GM21529 (cell line): ENCODE data around the gene PFKFB1.

Experiments
- ATAC-seq: cut with Tn5 transposase; IDR thresholded peaks from one replicate; pipeline ENCODE4 v1.9.1; 2021; ENCODE audit not compliant: unreplicated experiment

Gene PFKFB1

DNA sequence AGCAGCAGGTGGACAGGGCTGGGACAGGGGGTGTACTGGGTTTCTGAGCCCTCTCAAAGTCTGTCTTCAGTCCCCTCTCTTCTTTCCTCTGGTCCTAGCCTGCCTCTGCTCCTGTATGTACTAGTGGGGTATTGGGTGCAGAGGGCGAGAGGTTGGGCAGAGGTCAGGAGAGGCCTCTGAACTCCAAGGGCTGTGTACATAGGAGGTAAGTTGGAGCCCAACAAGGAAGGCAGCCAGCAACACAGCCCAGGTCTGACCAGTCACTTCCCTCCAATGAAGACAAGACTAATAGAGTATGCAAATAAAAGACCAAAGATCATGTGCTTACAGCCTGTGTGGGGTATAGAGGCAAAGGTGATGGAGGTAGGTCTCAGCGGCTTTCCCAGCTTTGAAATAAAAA lies at the start of gene PFKFB1:
PFKFB1 (minus strand) TSS at position 90 of the 400 bp plus-strand sequence. CDS start 181 bp downstream, outside the sequence.
- ATAC-seq: no peak

DNA sequence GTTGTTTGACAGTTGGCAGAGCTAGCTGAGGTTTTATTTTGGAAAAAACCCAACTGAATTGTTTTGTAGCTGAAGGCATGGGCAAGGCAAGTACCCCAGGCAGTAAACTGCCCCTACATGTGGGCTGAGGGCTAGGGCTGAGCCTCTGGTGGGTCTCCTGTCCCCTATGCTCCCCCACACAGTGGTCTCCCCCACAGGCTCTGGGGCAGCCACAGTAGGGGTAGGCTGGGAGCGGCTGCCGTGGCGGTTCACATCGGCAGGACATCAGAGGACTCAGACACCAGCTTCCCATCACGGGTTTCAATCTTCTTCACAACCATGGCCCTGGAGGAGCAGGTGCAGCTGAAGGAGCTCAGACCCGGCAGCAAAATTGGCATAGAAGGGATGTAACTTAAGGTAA lies 47.5 kb upstream of the PFKFB1 start:
- no peak for ATAC-seq

- no peak for ATAC-seq
These were observed 45.5 kb upstream of the PFKFB1 start for GRCh38 chrX:55039471-55039870.

- ATAC-seq: no peak
These were observed 39.4 kb upstream of the PFKFB1 start for GRCh38 chrX:55033429-55033828.

- no peak for ATAC-seq
These were observed 36.5 kb upstream of the PFKFB1 start, which contains the start of gene ALAS2 for GRCh38 chrX:55030271-55031205. TSS of gene ALAS2 (minus strand) at chrX:55030977. CDS start at chrX:55026000, 4,977 bp downstream.

- ATAC-seq: no peak
These were observed 35.3 kb upstream of the PFKFB1 start for GRCh38 chrX:55029291-55029690.

GRCh38 chrX:55028611-55029010 lies 34.6 kb upstream of the PFKFB1 start:
- no peak for ATAC-seq

GRCh38 chrX:55028040-55028439 lies 34.1 kb upstream of the PFKFB1 start:
- ATAC-seq: no peak

GRCh38 chrX:55026840-55027239 lies 32.9 kb upstream of the PFKFB1 start:
- ATAC-seq: no peak

GRCh38 chrX:55026143-55026542 lies 32.2 kb upstream of the PFKFB1 start:
- no peak for ATAC-seq

- ATAC-seq: no peak
These were observed 20.9 kb upstream of the PFKFB1 start for GRCh38 chrX:55014897-55015299.

DNA sequence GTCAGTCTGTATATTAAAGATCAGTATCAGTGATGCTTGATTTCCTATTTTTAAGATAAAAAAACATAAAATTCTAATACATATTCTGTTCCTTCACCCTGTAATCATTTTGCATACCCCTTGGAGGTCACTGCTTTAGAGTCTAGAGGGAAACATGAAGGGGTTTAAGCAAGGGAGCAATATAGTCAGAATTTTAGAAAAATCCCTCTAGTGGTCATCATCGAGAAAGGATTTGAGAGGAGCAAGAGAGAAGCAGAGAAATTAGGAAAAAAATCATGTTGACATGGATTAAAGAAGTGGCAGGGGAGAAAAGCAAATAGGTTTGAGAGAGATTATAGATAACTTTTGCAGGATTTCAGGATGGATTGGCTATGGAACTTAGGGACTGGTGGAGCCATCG lies 17.3 kb upstream of the PFKFB1 start:
- no peak for ATAC-seq

- peak; percentile 44 for ATAC-seq
These were observed 14.8 kb upstream of the PFKFB1 start for GRCh38 chrX:55008571-55009358.

DNA sequence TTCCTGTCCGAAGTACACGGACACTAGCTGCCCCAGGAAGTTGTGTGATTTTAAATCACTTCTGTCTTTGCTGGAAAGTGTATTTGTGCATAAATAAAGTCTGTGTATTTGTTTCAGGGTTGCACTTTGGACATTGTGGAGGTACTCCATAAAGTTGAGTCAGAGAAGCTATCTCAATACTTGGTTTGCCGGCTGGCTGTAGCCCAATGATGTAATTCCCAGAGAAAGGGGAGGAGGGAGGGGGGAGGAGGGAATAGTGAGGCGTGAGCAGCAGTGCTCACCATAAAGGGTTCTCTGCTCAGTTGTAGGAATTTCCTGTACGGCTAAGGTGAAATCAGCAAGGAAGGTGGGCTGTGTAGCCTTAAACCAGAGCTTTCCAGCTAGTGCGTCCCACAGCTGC lies 13.7 kb upstream of the PFKFB1 start:
- no peak for ATAC-seq

- no peak for ATAC-seq
These were observed 13.0 kb upstream of the PFKFB1 start for GRCh38 chrX:55006827-55007621.

GRCh38 chrX:55005256-55005655 lies 11.3 kb upstream of the PFKFB1 start:
- no peak for ATAC-seq

GRCh38 chrX:55004231-55004630 lies 10.2 kb upstream of the PFKFB1 start:
- ATAC-seq: no peak

GRCh38 chrX:54999717-55000598 lies 6.0 kb upstream of the PFKFB1 start, which contains the start of gene APEX2:
TSS of gene APEX2 (plus strand) at chrX:55000363. CDS start at chrX:55000423, 60 bp downstream.
- peak; percentile 93 for ATAC-seq

- no peak for ATAC-seq
These were observed 1.6 kb upstream of the PFKFB1 start for GRCh38 chrX:54995621-54996020.
